ENCODE results near the gene NNMT.

The NNMT gene

DNA sequence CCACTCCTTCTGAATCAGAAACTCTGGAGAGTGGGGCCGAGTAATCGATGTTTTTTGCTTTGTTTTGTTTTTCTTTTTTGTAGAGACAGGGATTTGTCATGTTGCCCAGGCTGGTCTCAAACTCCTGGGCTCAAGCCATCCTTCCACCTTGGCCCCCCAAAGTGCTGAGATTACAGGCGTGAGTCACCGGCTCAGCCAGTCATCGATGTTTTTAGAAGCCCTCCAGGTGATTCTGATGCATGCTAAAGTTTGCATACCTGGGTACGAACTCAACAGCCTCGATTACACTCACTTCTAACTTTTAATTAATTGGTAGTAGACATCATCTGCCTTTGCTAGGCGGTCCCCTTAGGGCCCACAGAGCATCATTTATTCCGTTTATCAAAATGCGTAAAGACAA lies 53.8 kb downstream of the NNMT start:
- no peak overlapping the region for H3K4me3 ChIP-seq (replicated peaks; ENCODE audit: low read depth, low read length)
- DNase-seq (ENCODE audit: extremely low read depth, low read depth), result no peak
- TF ChIP-seq, protein P1, sequence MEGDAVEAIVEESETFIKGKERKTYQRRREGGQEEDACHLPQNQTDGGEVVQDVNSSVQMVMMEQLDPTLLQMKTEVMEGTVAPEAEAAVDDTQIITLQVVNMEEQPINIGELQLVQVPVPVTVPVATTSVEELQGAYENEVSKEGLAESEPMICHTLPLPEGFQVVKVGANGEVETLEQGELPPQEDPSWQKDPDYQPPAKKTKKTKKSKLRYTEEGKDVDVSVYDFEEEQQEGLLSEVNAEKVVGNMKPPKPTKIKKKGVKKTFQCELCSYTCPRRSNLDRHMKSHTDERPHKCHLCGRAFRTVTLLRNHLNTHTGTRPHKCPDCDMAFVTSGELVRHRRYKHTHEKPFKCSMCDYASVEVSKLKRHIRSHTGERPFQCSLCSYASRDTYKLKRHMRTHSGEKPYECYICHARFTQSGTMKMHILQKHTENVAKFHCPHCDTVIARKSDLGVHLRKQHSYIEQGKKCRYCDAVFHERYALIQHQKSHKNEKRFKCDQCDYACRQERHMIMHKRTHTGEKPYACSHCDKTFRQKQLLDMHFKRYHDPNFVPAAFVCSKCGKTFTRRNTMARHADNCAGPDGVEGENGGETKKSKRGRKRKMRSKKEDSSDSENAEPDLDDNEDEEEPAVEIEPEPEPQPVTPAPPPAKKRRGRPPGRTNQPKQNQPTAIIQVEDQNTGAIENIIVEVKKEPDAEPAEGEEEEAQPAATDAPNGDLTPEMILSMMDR (IDR thresholded peaks at IDR 0.05; ENCODE audit: low read depth, low read length, missing control alignments), result no peak

DNA sequence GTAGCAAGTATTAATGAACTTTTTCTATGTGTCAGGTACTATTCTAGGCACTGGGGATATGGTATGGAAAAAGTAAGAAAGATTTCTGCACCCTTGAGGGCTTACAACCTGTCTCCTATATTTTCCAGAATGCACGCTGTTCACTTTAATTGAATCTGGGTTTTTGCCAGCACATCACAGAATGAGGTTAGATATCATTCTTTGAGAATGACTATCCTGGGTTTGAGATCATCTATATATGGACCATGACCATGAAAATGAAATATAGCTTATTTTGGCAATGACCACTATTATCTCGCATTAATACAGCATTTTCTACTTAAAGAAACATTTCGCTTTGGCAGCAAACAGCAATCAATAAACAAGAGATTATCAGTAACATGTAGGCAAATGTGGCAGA lies 57.2 kb downstream of the NNMT start:
- DNase-seq (ENCODE audit: extremely low read depth, low read depth), result no peak
- no peak overlapping the region for H3K4me3 ChIP-seq (replicated peaks; ENCODE audit: low read depth, low read length)
- TF ChIP-seq, protein P1 (IDR thresholded peaks at IDR 0.05; ENCODE audit: low read depth, low read length, missing control alignments), result no peak

DNA sequence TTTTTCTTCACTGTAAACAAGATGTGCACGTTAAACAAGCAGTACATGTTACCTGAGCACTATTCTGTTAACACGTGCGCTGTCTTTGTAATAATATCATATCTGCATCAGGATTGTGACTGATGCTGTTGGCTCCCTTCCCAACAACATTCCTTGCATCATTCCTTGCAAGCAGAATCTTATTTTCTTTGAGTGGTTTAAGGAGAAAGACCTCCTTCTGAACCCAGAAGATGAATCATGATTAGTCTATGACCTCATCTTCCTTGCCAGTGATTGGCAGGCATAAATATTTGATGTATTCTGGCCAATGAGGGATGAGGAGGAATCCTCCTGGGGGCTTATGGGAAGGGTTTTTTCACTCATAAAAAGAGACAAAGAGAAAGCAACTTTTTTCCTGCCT lies 57.9 kb downstream of the NNMT start:
- DNase-seq (ENCODE audit: extremely low read depth, low read depth), result peak; percentile 47
- TF ChIP-seq, protein P1 (IDR thresholded peaks at IDR 0.05; ENCODE audit: low read depth, low read length, missing control alignments), result no peak
- no peak overlapping the region for H3K4me3 ChIP-seq (replicated peaks; ENCODE audit: low read depth, low read length)

DNA sequence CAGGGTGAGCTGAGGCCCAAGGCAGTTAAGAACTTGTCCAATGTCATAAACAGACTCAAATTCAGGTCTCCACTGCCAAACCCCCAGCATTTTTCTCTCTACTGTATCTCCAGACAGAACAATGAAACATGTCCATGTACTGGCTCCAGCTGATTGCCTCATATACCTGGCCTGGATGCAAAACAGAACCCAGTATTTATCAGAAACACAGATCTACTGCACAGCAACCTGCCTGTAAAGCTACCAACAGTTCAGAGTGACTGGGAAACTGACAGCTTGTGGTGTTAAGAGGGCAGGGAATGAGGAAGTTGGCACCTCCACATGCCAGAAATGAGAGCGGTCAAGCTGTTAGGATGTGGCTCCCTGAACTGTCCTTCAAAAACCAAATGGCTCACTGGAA lies 62.5 kb downstream of the NNMT start:
- TF ChIP-seq, protein P1 (IDR thresholded peaks at IDR 0.05; ENCODE audit: low read depth, low read length, missing control alignments), result no peak
- H3K4me3 ChIP-seq (replicated peaks; ENCODE audit: low read depth, low read length), result no peak overlapping the region
- no peak for DNase-seq (ENCODE audit: extremely low read depth, low read depth)

DNA sequence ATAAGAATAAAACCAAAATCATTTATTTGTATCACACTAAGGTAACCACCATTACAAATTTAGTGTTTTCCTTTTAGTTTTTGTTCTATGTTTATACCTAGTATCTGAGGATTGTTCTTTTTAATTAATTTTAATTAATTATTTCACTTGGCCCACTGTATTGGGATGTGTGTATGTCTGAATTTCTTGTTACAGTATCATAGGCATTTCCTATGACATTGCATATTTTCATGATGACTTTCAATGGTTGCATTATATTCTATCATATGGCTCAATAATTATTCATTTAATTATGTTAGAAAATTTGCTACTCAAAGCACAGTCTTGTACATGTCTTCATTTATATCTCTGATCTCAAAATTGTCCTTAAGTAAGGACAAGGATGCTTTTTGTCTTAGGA lies 63.1 kb downstream of the NNMT start:
- no peak overlapping the region for H3K4me3 ChIP-seq (replicated peaks; ENCODE audit: low read depth, low read length)
- TF ChIP-seq, protein P1 (IDR thresholded peaks at IDR 0.05; ENCODE audit: low read depth, low read length, missing control alignments), result no peak
- DNase-seq (ENCODE audit: extremely low read depth, low read depth), result no peak

DNA sequence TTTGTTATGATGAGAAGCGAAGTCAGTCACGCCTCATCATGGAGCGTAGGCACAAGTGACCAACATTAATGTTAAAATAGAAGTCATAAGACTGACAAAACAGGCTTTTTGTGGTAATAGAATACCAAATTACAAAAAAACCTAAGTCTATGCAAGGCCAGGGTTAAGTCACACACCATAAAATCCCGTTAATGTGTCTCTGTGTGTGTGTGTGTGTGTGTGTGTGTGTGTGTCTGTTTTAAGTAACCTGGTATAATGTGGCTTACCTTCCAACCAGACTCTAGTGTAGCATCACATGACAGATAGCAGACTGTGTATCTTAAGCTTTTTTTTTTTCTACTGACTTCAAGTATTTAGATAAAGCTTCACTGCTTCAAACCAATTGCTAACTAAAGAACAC lies 66.1 kb downstream of the NNMT start:
- H3K4me3 ChIP-seq (replicated peaks; ENCODE audit: low read depth, low read length), result no peak overlapping the region
- DNase-seq (ENCODE audit: extremely low read depth, low read depth), result no peak
- TF ChIP-seq, protein P1 (IDR thresholded peaks at IDR 0.05; ENCODE audit: low read depth, low read length, missing control alignments), result no peak

DNA sequence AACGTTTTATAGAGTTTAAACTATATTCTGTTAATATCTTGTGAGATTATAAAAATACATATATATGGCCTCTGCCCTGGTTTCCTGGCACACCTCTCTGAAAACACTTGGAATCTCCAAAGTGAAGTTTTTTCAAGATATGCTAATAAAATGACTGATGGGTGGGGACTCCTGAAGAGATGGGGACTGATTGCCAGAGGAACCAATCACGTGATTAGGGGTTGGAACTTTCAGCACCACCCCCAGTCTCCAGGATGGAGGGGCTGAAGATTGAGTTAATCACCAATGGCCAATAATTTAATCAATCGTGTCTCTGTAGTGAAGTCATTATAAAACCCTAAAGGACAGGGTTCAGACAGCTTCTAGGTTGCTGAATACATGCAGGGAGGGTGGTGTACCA lies 66.8 kb downstream of the NNMT start:
- TF ChIP-seq, protein P1 (IDR thresholded peaks at IDR 0.05; ENCODE audit: low read depth, low read length, missing control alignments), result no peak
- no peak for DNase-seq (ENCODE audit: extremely low read depth, low read depth)
- no peak overlapping the region for H3K4me3 ChIP-seq (replicated peaks; ENCODE audit: low read depth, low read length)

Data from HFF-Myc (cell line).